ENCODE results near the gene PTPRG. TPM values are rescaled to one million over a fixed set of nuclear protein-coding genes. Genes with fewer than 3 reads are reported as not detected.

PTPRG gene
- total and polyA plus RNA-seq, 2 donors (not counting 1 experiment from before 2014, with no cell fraction given): 67.0 to 97.9 TPM

GRCh38 chr3:61913701-61914100 lies 352.3 kb downstream of the PTPRG start:
- no peak overlapping the region for H3K27ac ChIP-seq (ENCODE audit: insufficient read depth, low read length)
- H3K9me3 ChIP-seq (ENCODE audit: control insufficient read depth, insufficient read depth, low read depth, low read length): no peaks in the 10 kb centered on the region
- no peak for DNase-seq (ENCODE audit: low read depth in 2 of 2)
- no peaks in the 10 kb centered on the region for H3K36me3 ChIP-seq (ENCODE audit: control insufficient read depth, insufficient read depth, low read length)
- no peak overlapping the region for H3K9ac ChIP-seq (ENCODE audit: insufficient read depth, low read length)
- no peaks in the 10 kb centered on the region for H3K27me3 ChIP-seq (ENCODE audit: control insufficient read depth, insufficient read depth, low read length)
- H2AFZ ChIP-seq (ENCODE audit: low read length): no peak overlapping the region
- no peaks in the 10 kb centered on the region for H3K79me2 ChIP-seq (ENCODE audit: control insufficient read depth, insufficient read depth, low read length)
- peaks cover under 1% of the 10 kb centered on the region for H3K4me1 ChIP-seq (ENCODE audit: control insufficient read depth, extremely low read depth, insufficient read depth, low read length)
- no peak overlapping the region for H3K4me3 ChIP-seq (replicated peaks in 1 of 4; ENCODE audit: control extremely low read depth in 1 of 4, insufficient read depth in 1 of 4, low read depth in 3 of 4, low read length in 4 of 4)
- TF ChIP-seq CTCF (conservative IDR thresholded peaks at IDR 0.05 in 1 of 2, IDR thresholded peaks at IDR 0.05 in 1 of 2; ENCODE audit: low read depth in 1 of 2, low read length in 2 of 2): no peak
- no peak for TF ChIP-seq EZH2 (IDR thresholded peaks at IDR 0.05; ENCODE audit: low read length, missing control alignments)
- no peaks in the 10 kb centered on the region for H4K20me1 ChIP-seq (ENCODE audit: control insufficient read depth, extremely low read depth, insufficient read depth, low read length)
- H3K4me2 ChIP-seq (ENCODE audit: extremely low read depth, insufficient read depth, low read length): no peak overlapping the region

- Histone ChIP-seq H3K27ac (ENCODE audit: insufficient read depth, low read length) (no peak overlapping the region), H3K9me3 (ENCODE audit: control insufficient read depth, insufficient read depth, low read depth, low read length) (no peaks in the 10 kb centered on the region), H3K4me3 (replicated peaks in 1 of 4; ENCODE audit: control extremely low read depth in 1 of 4, insufficient read depth in 1 of 4, low read depth in 3 of 4, low read length in 4 of 4) (no peak overlapping the region), H4K20me1 (ENCODE audit: control insufficient read depth, extremely low read depth, insufficient read depth, low read length) (no peaks in the 10 kb centered on the region), H3K9ac (ENCODE audit: insufficient read depth, low read length) (no peak overlapping the region), H3K4me2 (ENCODE audit: extremely low read depth, insufficient read depth, low read length) (no peak overlapping the region), H3K79me2 (ENCODE audit: control insufficient read depth, insufficient read depth, low read length) (no peaks in the 10 kb centered on the region), H3K4me1 (ENCODE audit: control insufficient read depth, extremely low read depth, insufficient read depth, low read length) (peaks cover 2% of the 10 kb centered on the region), H2AFZ (ENCODE audit: low read length) (no peak overlapping the region), H3K36me3 (ENCODE audit: control insufficient read depth, insufficient read depth, low read length) (no peaks in the 10 kb centered on the region), H3K27me3 (ENCODE audit: control insufficient read depth, insufficient read depth, low read length) (no peaks in the 10 kb centered on the region)
- no peak for TF ChIP-seq CTCF (conservative IDR thresholded peaks at IDR 0.05 in 1 of 2, IDR thresholded peaks at IDR 0.05 in 1 of 2; ENCODE audit: low read depth in 1 of 2, low read length in 2 of 2)
- TF ChIP-seq EZH2 (IDR thresholded peaks at IDR 0.05; ENCODE audit: low read length, missing control alignments): no peak
- DNase-seq (ENCODE audit: low read depth in 2 of 2): no peak
Observed at GRCh38 chr3:61914276-61914675, 352.9 kb downstream of the PTPRG start.

- no peak overlapping the region for H3K27ac ChIP-seq (ENCODE audit: insufficient read depth, low read length)
- H3K9me3 ChIP-seq (ENCODE audit: control insufficient read depth, insufficient read depth, low read depth, low read length): no peaks in the 10 kb centered on the region
- no peaks in the 10 kb centered on the region for H3K36me3 ChIP-seq (ENCODE audit: control insufficient read depth, insufficient read depth, low read length)
- no peaks in the 10 kb centered on the region for H4K20me1 ChIP-seq (ENCODE audit: control insufficient read depth, extremely low read depth, insufficient read depth, low read length)
- H3K79me2 ChIP-seq (ENCODE audit: control insufficient read depth, insufficient read depth, low read length): no peaks in the 10 kb centered on the region
- H3K9ac ChIP-seq (ENCODE audit: insufficient read depth, low read length): no peak overlapping the region
- peaks cover 2% of the 10 kb centered on the region for H3K4me1 ChIP-seq (ENCODE audit: control insufficient read depth, extremely low read depth, insufficient read depth, low read length)
- no peak overlapping the region for H3K4me2 ChIP-seq (ENCODE audit: extremely low read depth, insufficient read depth, low read length)
- TF ChIP-seq CTCF (conservative IDR thresholded peaks at IDR 0.05 in 1 of 2, IDR thresholded peaks at IDR 0.05 in 1 of 2; ENCODE audit: low read depth in 1 of 2, low read length in 2 of 2) (no peak), EZH2 (IDR thresholded peaks at IDR 0.05; ENCODE audit: low read length, missing control alignments) (no peak)
- no peak overlapping the region for H3K4me3 ChIP-seq (replicated peaks in 1 of 4; ENCODE audit: control extremely low read depth in 1 of 4, insufficient read depth in 1 of 4, low read depth in 3 of 4, low read length in 4 of 4)
- no peaks in the 10 kb centered on the region for H3K27me3 ChIP-seq (ENCODE audit: control insufficient read depth, insufficient read depth, low read length)
- DNase-seq (ENCODE audit: low read depth in 2 of 2): no peak
- no peak overlapping the region for H2AFZ ChIP-seq (ENCODE audit: low read length)
Observed at GRCh38 chr3:61915296-61915695, 353.9 kb downstream of the PTPRG start.
